HEK293 (cell line): ENCODE data around the gene TIMM17A.
A peak's percentile ranks its signal among the peaks of the same experiment; 100 is the strongest.

ENCODE experiments used
- CTCF ChIA-PET: fragments of 350-600 bp; formaldehyde crosslinking; extraction: SDS; loops from one replicate; lab custom pipeline; 2021; ENCODE audit warnings: antibody characterized with exemption; lab: Yijun Ruan, JAX
- POLR2A ChIA-PET: fragments of 300-600 bp; formaldehyde crosslinking; extraction: SDS; loops from one replicate; lab custom pipeline; 2020; ENCODE audit warnings: antibody characterized with exemption, inconsistent platforms; lab: Yijun Ruan, JAX
- H3K27ac ChIP-seq: fragments of 200-500 bp; sonication (Bioruptor generic); 2 replicates; pipeline ENCODE4 v1.5.1; 2014; ENCODE audit warnings: low read depth, low read length, control low read depth, inconsistent platforms; ENCODE audit errors: extremely low read depth
- H3K36me3 ChIP-seq, 2 experiments: fragments of 200-500 bp in 1 of 2; sonication (Bioruptor generic) in 1 of 2; 1 replicate in 1 of 2; 2 replicates in 1 of 2; pipeline ENCODE4 v1.5.1; 2014 to 2017; ENCODE audit warnings: inconsistent platforms in 2 of 2, low read length in 2 of 2; ENCODE audit not compliant: control insufficient read depth in 2 of 2, insufficient read depth in 1 of 2
- H3K4me1 ChIP-seq: fragments of 200-500 bp; sonication (Bioruptor generic); 2 replicates; pipeline ENCODE4 v1.5.1; 2014; ENCODE audit warnings: mild to moderate bottlenecking, low read length, inconsistent platforms; ENCODE audit not compliant: control insufficient read depth, insufficient read depth
- H3K4me3 ChIP-seq: 2 replicates; pipeline ENCODE4 v1.5.1; 2011; ENCODE audit warnings: low read depth, mild to moderate bottlenecking, control low read depth, low read length, moderate library complexity
- H3K9me3 ChIP-seq: fragments of 200-500 bp; sonication (Bioruptor generic); 2 replicates; pipeline ENCODE4 v1.5.1; 2014; ENCODE audit warnings: low read depth, low read length, inconsistent platforms; ENCODE audit not compliant: control insufficient read depth, insufficient read depth
- KLF1 ChIP-seq: fragments of 450-650 bp; formaldehyde crosslinking; IDR thresholded peaks from 2 replicates; pipeline ENCODE4 v1.5.1; 2016; ENCODE audit warnings: missing biosample characterization, missing genetic modification characterization
- KLF16 ChIP-seq: fragments of 450-650 bp; formaldehyde crosslinking; IDR thresholded peaks from 2 replicates; pipeline ENCODE4 v1.5.1; 2017; ENCODE audit warnings: missing biosample characterization, missing genetic modification characterization
- MYNN ChIP-seq: fragments of 450-650 bp; formaldehyde crosslinking; IDR thresholded peaks from 2 replicates; pipeline ENCODE4 v1.5.1; 2016; ENCODE audit warnings: missing biosample characterization, missing genetic modification characterization, borderline replicate concordance
- OSR2 ChIP-seq: fragments of 450-650 bp; formaldehyde crosslinking; IDR thresholded peaks from 2 replicates; pipeline ENCODE4 v1.5.1; 2016; ENCODE audit warnings: missing biosample characterization, missing genetic modification characterization
- OVOL3 ChIP-seq: fragments of 450-650 bp; formaldehyde crosslinking; IDR thresholded peaks from 2 replicates; pipeline ENCODE4 v1.5.1; 2016; ENCODE audit warnings: missing biosample characterization, missing genetic modification characterization
- WT1 ChIP-seq: fragments of 450-650 bp; formaldehyde crosslinking; IDR thresholded peaks from 2 replicates; pipeline ENCODE4 v1.5.1; 2016; ENCODE audit warnings: missing biosample characterization, missing genetic modification characterization
- YY2 ChIP-seq: fragments of 450-650 bp; formaldehyde crosslinking; IDR thresholded peaks from 2 replicates; pipeline ENCODE4 v1.5.1; 2016; ENCODE audit warnings: missing biosample characterization, missing genetic modification characterization
- ZBTB17 ChIP-seq: fragments of 450-650 bp; formaldehyde crosslinking; IDR thresholded peaks from 2 replicates; pipeline ENCODE4 v1.5.1; 2016; ENCODE audit warnings: missing biosample characterization, missing genetic modification characterization
- ZFHX2 ChIP-seq: fragments of 450-650 bp; formaldehyde crosslinking; conservative IDR thresholded peaks from 2 replicates; pipeline ENCODE4 v1.5.1; 2016; ENCODE audit warnings: missing biosample characterization, missing genetic modification characterization
- ZNF138 ChIP-seq: fragments of 450-650 bp; formaldehyde crosslinking; IDR thresholded peaks from 2 replicates; pipeline ENCODE4 v1.5.1; 2016; ENCODE audit warnings: missing biosample characterization, missing genetic modification characterization, borderline replicate concordance
- ZNF18 ChIP-seq: fragments of 450-650 bp; formaldehyde crosslinking; IDR thresholded peaks from 2 replicates; pipeline ENCODE4 v1.5.1; 2016; ENCODE audit warnings: missing biosample characterization, missing genetic modification characterization
- ZNF202 ChIP-seq: fragments of 450-650 bp; formaldehyde crosslinking; IDR thresholded peaks from 2 replicates; pipeline ENCODE4 v1.5.1; 2016; ENCODE audit warnings: missing biosample characterization, missing genetic modification characterization, borderline replicate concordance
- ZNF221 ChIP-seq: fragments of 450-650 bp; formaldehyde crosslinking; IDR thresholded peaks from 2 replicates; pipeline ENCODE4 v1.5.1; 2017; ENCODE audit warnings: missing biosample characterization, missing genetic modification characterization, borderline replicate concordance
- ZNF274 ChIP-seq, 2 experiments: fragments of 200-500 bp in 1 of 2; fragments of 450-650 bp in 1 of 2; sonication (Bioruptor generic) in 1 of 2; formaldehyde crosslinking in 1 of 2; IDR thresholded peaks; 2 replicates each; pipeline versions ENCODE4 v1.5.1 to v1.6.1; 2014 to 2016; ENCODE audit warnings: borderline replicate concordance in 1 of 2, inconsistent platforms in 1 of 2, low read length in 1 of 2, missing biosample characterization in 1 of 2, missing genetic modification characterization in 1 of 2
- ZNF341 ChIP-seq: fragments of 450-650 bp; formaldehyde crosslinking; IDR thresholded peaks from 2 replicates; pipeline ENCODE4; 2016; ENCODE audit warnings: low read depth, missing biosample characterization, missing genetic modification characterization
- ZNF394 ChIP-seq: fragments of 450-650 bp; formaldehyde crosslinking; IDR thresholded peaks from 2 replicates; pipeline ENCODE4 v1.5.1; 2016; ENCODE audit warnings: missing biosample characterization, missing genetic modification characterization, mild to moderate bottlenecking, moderate library complexity, borderline replicate concordance
- ZNF449 ChIP-seq: fragments of 450-650 bp; formaldehyde crosslinking; IDR thresholded peaks from 2 replicates; pipeline ENCODE4 v1.5.1; 2017; ENCODE audit warnings: missing biosample characterization, mild to moderate bottlenecking, missing genetic modification characterization, moderate library complexity
- ZNF529 ChIP-seq: fragments of 450-650 bp; formaldehyde crosslinking; IDR thresholded peaks from 2 replicates; pipeline ENCODE4 v1.5.1; 2017; ENCODE audit warnings: missing genetic modification characterization, missing biosample characterization; ENCODE audit not compliant: insufficient replicate concordance
- ZNF558 ChIP-seq: fragments of 450-650 bp; formaldehyde crosslinking; IDR thresholded peaks from 2 replicates; pipeline ENCODE4 v1.5.1; 2016; ENCODE audit warnings: missing biosample characterization, missing genetic modification characterization
- ZNF561 ChIP-seq: fragments of 450-650 bp; IDR thresholded peaks from 2 replicates; pipeline ENCODE4 v1.5.1; 2018; ENCODE audit warnings: missing biosample characterization, missing genetic modification characterization, borderline replicate concordance
- ZNF621 ChIP-seq: fragments of 450-650 bp; formaldehyde crosslinking; IDR thresholded peaks from 2 replicates; pipeline ENCODE4 v1.5.1; 2017; ENCODE audit warnings: missing biosample characterization, missing genetic modification characterization
- ZNF629 ChIP-seq: fragments of 450-650 bp; formaldehyde crosslinking; IDR thresholded peaks from 2 replicates; pipeline ENCODE4 v1.5.1; 2017; ENCODE audit warnings: missing biosample characterization, missing genetic modification characterization
- ZNF645 ChIP-seq: fragments of 450-650 bp; formaldehyde crosslinking; IDR thresholded peaks from 2 replicates; pipeline ENCODE4; 2016; ENCODE audit warnings: missing biosample characterization, missing genetic modification characterization
- ZNF654 ChIP-seq: fragments of 450-650 bp; formaldehyde crosslinking; IDR thresholded peaks from 2 replicates; pipeline ENCODE4 v1.5.1; 2016; ENCODE audit warnings: low read depth, missing biosample characterization, missing genetic modification characterization
- ZNF664 ChIP-seq: fragments of 450-650 bp; formaldehyde crosslinking; IDR thresholded peaks from 2 replicates; pipeline ENCODE4 v1.5.1; 2016; ENCODE audit warnings: missing biosample characterization, missing genetic modification characterization
- ZNF76 ChIP-seq: fragments of 450-650 bp; formaldehyde crosslinking; IDR thresholded peaks from 2 replicates; pipeline ENCODE4; 2016; ENCODE audit warnings: low read depth, missing biosample characterization, missing genetic modification characterization, borderline replicate concordance
- ZSCAN16 ChIP-seq: fragments of 450-650 bp; formaldehyde crosslinking; IDR thresholded peaks from 2 replicates; pipeline ENCODE4 v1.5.1; 2016; ENCODE audit warnings: missing biosample characterization, missing genetic modification characterization
- ZSCAN30 ChIP-seq: fragments of 450-650 bp; IDR thresholded peaks from 2 replicates; pipeline ENCODE4 v1.5.1; 2018; ENCODE audit warnings: missing biosample characterization, mild to moderate bottlenecking, missing genetic modification characterization, moderate library complexity
- TF ChIP-seq, protein P1 (sequence below): fragments of 450-650 bp; formaldehyde crosslinking; IDR thresholded peaks from 2 replicates; pipeline ENCODE4 v1.5.1; 2017; ENCODE audit warnings: missing biosample characterization, missing genetic modification characterization
- TF ChIP-seq, protein P2 (sequence below): IDR thresholded peaks from 2 replicates; pipeline ENCODE4 v1.6.1; 2011; ENCODE audit warnings: mild to moderate bottlenecking, low read depth, low read length, borderline replicate concordance

Gene TIMM17A

DNA sequence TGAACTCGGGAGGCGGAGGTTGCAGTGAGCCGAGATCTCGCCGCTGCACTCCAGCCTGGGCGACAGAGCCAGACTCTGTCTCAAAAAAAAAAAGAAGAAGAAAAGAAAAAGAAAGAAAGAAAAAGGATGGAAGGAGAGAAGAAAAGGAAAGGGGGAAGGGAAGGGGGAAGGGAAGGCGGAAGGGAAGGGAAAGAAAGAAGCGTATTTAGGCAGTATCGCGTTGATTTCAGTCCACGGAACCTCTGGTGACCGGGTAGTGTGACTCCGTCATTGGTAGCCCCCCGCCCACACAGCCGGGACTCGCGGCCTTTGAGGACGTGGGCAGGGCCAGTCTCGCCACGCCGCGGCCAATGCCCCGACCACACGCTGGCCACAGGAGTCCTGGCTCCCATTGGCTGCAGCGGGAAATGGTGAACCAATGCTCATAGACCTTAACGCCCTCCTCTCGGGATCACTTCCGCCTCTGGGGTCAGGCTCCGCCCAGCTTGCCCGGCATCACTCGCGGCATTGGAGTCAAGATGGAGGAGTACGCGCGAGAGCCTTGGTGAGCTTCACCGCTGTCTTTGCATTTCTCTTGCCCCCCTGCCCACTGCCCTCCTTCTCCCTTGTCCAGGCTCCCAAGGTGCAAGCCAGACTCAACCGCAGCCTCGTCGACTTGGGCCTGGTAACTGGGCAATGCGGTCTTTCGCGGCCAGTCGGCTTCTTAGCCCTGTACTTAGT, at the start of gene TIMM17A:
Gene TIMM17A, plus strand, starts transcription at position 495 of the 720 bp plus-strand sequence. Its CDS starts 24 bp downstream, at position 519.
- POLR2A ChIA-PET: interaction anchor here (0.7 to 1.8 kb wide), 10 partner anchors 9 to 79 kb away, joined by 3 to 16 read pairs (median 3); partner anchors contain the start of genes LMOD1 and RNPEP
- no peaks in the 10 kb centered on the region for H3K4me1 ChIP-seq
- H3K27ac ChIP-seq: peak within 1 kb of the TSS; percentile 41; the same call in 1 of the 2 replicates
- peak within 1 kb of the TSS; percentile 79 for H3K4me3 ChIP-seq
- no peaks in the 10 kb centered on the region for H3K9me3 ChIP-seq
- H3K36me3 ChIP-seq: peaks cover 25 to 26% of the 10 kb centered on the region in 2 experiments
- CTCF ChIA-PET: interaction anchor here (0.6 to 2.6 kb wide), 3 partner anchors 59 to 1075 kb away, joined by 3 to 20 read pairs (median 3); no protein-coding TSS in a partner anchor
- TF ChIP-seq YY2 (tag by site-specific recombination): peak; percentile 89
- no peak for TF ChIP-seq ZNF654 (tag by site-specific recombination)
- TF ChIP-seq MYNN (tag by site-specific recombination): no peak
- peak; percentile 81; the same call in 1 of the 2 replicates for TF ChIP-seq ZBTB17
- TF ChIP-seq ZNF18: peak; percentile 64; the same call in 1 of the 2 replicates
- peak; percentile 92 for TF ChIP-seq ZNF629 (tag by site-specific recombination)
- TF ChIP-seq, protein P1, sequence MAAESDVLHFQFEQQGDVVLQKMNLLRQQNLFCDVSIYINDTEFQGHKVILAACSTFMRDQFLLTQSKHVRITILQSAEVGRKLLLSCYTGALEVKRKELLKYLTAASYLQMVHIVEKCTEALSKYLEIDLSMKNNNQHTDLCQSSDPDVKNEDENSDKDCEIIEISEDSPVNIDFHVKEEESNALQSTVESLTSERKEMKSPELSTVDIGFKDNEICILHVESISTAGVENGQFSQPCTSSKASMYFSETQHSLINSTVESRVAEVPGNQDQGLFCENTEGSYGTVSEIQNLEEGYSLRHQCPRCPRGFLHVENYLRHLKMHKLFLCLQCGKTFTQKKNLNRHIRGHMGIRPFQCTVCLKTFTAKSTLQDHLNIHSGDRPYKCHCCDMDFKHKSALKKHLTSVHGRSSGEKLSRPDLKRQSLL (tag by site-specific recombination): no peak
- TF ChIP-seq, protein P2, sequence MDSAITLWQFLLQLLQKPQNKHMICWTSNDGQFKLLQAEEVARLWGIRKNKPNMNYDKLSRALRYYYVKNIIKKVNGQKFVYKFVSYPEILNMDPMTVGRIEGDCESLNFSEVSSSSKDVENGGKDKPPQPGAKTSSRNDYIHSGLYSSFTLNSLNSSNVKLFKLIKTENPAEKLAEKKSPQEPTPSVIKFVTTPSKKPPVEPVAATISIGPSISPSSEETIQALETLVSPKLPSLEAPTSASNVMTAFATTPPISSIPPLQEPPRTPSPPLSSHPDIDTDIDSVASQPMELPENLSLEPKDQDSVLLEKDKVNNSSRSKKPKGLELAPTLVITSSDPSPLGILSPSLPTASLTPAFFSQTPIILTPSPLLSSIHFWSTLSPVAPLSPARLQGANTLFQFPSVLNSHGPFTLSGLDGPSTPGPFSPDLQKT: no peak
- TF ChIP-seq ZNF76 (tag by site-specific recombination): peak; percentile 89
- no peak for TF ChIP-seq ZSCAN16 (tag by site-specific recombination)
- no peak for TF ChIP-seq OVOL3 (tag by site-specific recombination)
- no peak for TF ChIP-seq ZNF529 (tag by site-specific recombination)
- TF ChIP-seq ZNF645 (tag by site-specific recombination): no peak
- no peak for TF ChIP-seq ZNF664 (tag by site-specific recombination)
- TF ChIP-seq ZNF341 (tag by site-specific recombination): peak; percentile 29; the same call in 1 of the 2 replicates
- no peak; the same call in none of the 2 replicates for TF ChIP-seq WT1 (tag by site-specific recombination)
- no peak for TF ChIP-seq OSR2 (tag by site-specific recombination)
- TF ChIP-seq ZNF558 (tag by site-specific recombination): peak; percentile 66; the same call in 1 of the 2 replicates
- TF ChIP-seq ZNF138 (tag by site-specific recombination): no peak
- no peak for TF ChIP-seq ZNF274 (IDR thresholded peaks at IDR 0.05; ENCODE audit: low read length)
- TF ChIP-seq ZNF274 (tag by site-specific recombination; IDR thresholded peaks at IDR 0.05; ENCODE audit: borderline replicate concordance): no peak
- peak; percentile 81 for TF ChIP-seq KLF16 (tag by site-specific recombination)
- TF ChIP-seq ZFHX2 (tag by site-specific recombination): peak; percentile 97
- TF ChIP-seq ZNF221 (tag by site-specific recombination): no peak
- TF ChIP-seq ZNF561 (tag by site-specific recombination): no peak; the same call in 1 of the 2 replicates
- no peak for TF ChIP-seq ZNF449 (tag by site-specific recombination)
- TF ChIP-seq ZNF621 (tag by site-specific recombination): no peak
- peak; percentile 35; the same call in 1 of the 2 replicates for TF ChIP-seq KLF1
- TF ChIP-seq ZSCAN30 (tag by site-specific recombination): no peak; the same call in 1 of the 2 replicates
- TF ChIP-seq ZNF394 (tag by site-specific recombination): no peak; the same call in 1 of the 2 replicates
- no peak for TF ChIP-seq ZNF202 (tag by site-specific recombination)
